ENCODE data around the gene IRS1.

DNA sequence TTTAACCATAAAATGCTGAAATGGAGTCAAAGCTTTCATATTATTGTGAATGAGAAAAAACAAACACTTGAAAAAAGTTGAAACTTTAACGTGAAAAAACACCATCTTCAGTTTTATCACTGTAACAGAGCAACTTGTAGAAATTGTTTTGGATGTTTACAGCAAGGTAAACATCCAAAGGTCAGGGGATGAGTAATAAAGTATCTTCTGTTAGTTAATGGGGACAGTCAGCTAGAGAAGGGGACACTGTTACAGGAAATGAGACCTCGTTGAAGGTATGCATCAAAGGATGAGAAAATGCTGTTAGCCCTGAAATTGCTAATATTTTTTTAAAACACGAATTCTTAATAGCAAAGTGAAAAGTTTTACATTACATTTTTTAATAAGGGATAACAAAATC lies 39.1 kb upstream of the IRS1 start:
- no peak for TF ChIP-seq POLR2A (IDR thresholded peaks at IDR 0.05)
- TF ChIP-seq, protein P1, sequence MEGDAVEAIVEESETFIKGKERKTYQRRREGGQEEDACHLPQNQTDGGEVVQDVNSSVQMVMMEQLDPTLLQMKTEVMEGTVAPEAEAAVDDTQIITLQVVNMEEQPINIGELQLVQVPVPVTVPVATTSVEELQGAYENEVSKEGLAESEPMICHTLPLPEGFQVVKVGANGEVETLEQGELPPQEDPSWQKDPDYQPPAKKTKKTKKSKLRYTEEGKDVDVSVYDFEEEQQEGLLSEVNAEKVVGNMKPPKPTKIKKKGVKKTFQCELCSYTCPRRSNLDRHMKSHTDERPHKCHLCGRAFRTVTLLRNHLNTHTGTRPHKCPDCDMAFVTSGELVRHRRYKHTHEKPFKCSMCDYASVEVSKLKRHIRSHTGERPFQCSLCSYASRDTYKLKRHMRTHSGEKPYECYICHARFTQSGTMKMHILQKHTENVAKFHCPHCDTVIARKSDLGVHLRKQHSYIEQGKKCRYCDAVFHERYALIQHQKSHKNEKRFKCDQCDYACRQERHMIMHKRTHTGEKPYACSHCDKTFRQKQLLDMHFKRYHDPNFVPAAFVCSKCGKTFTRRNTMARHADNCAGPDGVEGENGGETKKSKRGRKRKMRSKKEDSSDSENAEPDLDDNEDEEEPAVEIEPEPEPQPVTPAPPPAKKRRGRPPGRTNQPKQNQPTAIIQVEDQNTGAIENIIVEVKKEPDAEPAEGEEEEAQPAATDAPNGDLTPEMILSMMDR (IDR thresholded peaks at IDR 0.05), result no peak
